Stimulated activated CD4-positive, alpha-beta T cell treated with anti-CD3 and anti-CD28 coated beads, Interleukin-4, amount 100 ng/mL, for 48 hours (primary cell): ENCODE measurements around the gene FBXO3.
"Not testable (repeated sequence)": the region's sequence is repeated elsewhere in the genome, so short reads cannot be mapped to it uniquely, and the experiment has no call there.

Source experiments
- DNase-seq, 2 donors: peaks; one replicate each; pipeline ENCODE4 v3.0.0-alpha.2; 2020; ENCODE audit warnings: low read depth in 2 of 2

The FBXO3 gene

GRCh38 chr11:33772300-33772699 lies 2.0 kb downstream of the FBXO3 start:
- no peak for DNase-seq

GRCh38 chr11:33770236-33770635 lies 4.1 kb downstream of the FBXO3 start:
- DNase-seq: no peak

DNA sequence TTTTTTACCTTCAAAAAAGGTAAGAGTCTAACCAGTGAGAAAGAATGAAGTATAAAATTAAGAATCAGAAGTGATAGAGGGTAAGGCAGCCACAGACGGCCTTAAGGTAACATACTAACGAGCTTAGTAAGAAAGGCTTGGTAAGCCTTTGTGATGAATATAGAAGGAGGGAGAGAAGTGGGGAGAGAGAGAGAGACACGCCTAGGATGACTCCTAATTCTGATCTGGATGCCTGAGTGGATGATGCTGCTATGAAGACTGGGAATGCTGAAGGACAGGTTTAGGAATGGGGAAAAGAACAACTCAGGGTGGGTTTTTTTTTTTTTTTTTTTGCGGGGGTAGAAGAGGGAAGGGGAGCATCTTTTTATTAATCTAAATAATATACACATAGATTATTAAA lies 4.8 kb downstream of the FBXO3 start:
- no peak for DNase-seq

- DNase-seq: no peak
These were observed 6.7 kb downstream of the FBXO3 start for GRCh38 chr11:33767624-33768023.

- DNase-seq: no peak
These were observed 8.2 kb downstream of the FBXO3 start for GRCh38 chr11:33766085-33766484.

DNA sequence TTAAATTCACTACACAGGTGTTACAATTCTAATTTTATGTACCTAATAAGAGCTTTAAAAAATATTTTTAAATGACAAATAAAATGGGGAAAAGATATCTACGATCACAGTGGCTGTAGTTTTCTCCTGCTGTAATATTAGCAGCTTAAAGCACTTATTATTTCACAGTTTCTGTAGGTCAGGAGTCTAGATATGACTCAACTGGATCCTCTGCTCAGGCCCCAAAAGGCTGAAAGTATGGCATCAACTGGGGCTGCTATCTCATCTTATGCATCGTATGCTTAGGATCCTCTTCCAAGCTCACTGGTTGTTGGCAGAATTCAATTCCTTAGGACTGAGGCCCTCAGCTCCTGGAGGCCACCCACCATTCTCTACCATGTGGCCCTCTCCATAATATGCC lies 12.8 kb downstream of the FBXO3 start:
- no peak for DNase-seq

DNA sequence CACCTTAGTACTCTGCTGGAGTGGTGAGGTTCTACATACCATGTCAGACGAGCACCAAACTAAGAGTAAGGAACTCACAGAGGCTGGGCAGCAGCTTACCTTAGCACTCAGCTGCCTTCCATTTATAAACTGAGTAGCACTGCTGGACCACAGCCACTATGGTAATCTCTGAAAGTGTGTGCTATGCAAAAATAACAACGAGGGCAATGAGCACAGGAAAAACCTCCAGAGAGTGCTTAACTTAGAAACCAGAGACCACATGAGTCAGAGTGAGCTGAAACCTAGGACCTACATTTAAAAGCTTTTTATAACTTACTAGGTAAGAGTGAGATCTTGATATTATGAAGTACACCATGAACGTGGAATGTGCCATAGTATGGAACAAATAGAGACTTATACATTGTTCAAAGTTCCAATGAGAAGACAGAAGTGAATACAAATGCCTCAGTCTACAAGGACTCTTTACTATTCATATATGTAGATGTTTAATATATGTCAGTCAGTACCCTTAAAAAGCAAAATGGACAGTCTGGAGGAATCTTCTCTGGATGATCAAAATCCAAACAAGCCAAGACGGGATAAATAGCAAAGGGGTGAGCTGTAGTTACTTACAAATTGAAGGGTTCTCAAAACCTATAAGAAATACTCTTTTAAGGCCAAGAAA lies 20.9 kb downstream of the FBXO3 start:
- no peak for DNase-seq

DNA sequence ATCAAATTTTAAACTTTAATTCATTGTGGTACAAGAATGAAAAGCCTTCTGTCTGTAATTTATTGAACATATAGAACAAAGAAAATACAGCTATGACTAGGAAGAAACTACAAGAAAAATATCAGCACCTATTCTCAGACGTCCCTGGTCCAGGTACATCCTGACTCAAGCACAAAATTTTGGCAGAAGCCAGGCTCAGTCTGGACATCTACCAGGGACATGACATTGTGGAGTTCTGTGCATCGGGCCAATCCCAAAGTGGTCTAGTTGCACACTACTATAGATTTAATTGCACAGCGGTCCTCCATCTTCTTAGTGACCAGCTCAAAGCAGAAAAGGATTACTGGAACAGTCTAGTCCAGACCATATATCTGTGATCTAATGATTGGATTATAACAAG lies 22.4 kb downstream of the FBXO3 start:
- DNase-seq: no peak

DNA sequence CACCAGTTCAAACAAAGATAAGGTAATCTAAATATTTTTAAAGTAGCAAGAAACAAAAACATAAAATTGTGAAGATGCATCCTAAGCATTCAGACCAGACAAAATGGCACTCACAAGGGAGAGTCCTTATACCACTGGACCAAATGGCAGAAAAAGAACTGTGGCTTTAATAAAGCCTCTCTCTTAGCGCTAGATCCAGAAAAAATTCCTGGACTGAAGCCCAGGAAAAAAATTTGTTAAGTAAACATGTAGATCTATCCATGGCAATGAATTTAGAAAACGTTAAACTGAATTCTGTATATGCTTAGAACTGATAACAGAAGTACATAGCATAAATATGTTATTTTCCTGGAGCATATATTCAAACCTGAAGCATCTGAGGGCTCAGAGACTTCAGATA lies 26.3 kb downstream of the FBXO3 start:
- no peak for DNase-seq

DNA sequence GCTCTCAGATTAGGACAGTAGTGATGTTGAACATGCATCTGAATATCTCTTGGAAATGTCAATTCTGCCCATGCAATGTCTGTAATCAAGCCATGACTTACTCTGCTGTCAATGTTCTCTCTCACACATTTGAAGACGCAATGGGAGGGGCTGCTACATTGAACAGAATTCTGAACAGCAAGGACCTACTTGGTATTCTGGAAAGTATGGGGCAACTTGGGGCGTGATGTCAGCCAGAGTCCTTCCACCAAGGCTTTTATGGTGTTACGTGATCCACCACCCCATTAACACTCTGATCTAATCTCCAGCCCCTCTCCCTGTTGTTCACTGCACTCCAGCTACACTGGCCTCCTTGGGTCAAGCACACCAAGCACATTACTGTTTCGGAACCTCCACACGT lies 31.0 kb downstream of the FBXO3 start:
- no peak for DNase-seq

DNA sequence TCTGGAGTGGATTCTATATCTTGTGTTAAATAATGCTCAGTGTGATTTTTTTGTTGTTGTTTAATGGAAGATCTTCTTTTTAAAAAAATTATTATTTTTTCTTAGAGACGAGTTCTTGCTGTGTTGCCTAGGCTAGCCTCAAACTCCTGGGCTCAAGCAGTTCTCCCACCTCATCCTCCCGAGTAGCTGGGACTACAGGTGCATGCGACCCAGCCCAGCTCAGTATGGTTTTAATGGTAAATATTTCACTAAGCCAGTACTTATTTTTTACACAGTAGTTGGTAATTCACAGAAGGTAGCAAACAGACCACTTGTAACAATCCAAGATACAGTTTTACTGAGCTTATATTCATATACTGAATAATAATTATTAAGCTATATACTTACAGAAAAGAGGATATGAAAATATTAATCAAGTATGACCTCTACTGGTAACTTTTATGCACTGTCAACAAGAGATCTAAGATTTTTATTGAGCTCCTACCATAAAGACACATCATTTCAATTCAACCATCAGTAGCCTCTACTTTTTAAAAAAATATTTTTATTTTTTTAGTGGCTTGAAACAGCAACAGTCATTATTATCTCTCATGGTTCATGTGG lies 32.0 kb downstream of the FBXO3 start:
- no peak for DNase-seq

DNA sequence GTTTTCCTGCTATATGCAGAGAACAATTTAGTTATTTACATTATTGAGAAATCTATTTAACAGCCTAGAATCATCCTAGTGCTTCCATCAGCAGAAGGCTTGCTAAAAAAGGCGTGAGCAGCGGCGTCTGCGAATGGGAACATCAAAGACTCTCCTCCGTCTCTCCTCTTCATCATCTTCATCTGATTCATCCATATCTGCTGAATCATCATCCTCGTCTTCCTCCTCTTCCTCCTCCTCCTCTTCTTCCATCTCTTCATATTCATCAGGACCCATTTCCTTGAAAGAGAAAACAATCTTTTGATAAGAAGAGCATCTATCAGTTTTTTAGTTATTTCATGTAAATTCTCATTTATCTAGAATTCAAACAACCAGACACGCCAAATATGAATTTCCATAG lies 32.5 kb downstream of the FBXO3 start:
- DNase-seq: no peak

DNA sequence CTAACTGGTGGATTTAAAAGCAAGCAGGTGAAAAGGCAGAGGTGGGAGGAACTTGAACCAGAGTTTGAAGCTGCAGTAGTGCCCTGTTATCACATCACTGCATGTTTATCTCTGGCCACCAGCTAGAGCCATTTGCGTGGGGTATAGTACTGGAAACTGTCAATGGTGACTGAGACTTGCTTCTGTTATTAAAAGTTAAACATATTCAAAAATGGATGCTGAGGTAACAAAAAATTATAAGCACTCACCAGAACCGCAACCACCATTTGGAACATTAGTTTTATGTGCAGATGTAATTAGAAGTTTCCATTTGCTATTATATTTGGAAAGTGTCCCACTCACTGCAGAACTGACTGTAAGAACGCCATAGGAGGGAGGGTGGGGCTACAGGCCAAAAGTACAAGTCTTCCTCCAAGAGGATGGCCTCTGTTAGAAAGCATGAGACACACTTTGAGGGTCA lies 36.9 kb downstream of the FBXO3 start:
- no peak for DNase-seq

GRCh38 chr11:33736148-33736812 lies 38.0 kb downstream of the FBXO3 start, which contains the start of gene CD59:
Gene CD59 (minus strand): TSS chr11:33736423. CDS start chr11:33722445, 13,978 bp downstream.
- DNase-seq: peak; percentile 90

- DNase-seq: no peak
These were observed 38.8 kb downstream of the FBXO3 start for GRCh38 chr11:33735271-33736147.

- DNase-seq: no peak
These were observed 39.7 kb downstream of the FBXO3 start for GRCh38 chr11:33734441-33735270.

- DNase-seq: no peak
These were observed 40.3 kb downstream of the FBXO3 start for GRCh38 chr11:33733980-33734379.

DNA sequence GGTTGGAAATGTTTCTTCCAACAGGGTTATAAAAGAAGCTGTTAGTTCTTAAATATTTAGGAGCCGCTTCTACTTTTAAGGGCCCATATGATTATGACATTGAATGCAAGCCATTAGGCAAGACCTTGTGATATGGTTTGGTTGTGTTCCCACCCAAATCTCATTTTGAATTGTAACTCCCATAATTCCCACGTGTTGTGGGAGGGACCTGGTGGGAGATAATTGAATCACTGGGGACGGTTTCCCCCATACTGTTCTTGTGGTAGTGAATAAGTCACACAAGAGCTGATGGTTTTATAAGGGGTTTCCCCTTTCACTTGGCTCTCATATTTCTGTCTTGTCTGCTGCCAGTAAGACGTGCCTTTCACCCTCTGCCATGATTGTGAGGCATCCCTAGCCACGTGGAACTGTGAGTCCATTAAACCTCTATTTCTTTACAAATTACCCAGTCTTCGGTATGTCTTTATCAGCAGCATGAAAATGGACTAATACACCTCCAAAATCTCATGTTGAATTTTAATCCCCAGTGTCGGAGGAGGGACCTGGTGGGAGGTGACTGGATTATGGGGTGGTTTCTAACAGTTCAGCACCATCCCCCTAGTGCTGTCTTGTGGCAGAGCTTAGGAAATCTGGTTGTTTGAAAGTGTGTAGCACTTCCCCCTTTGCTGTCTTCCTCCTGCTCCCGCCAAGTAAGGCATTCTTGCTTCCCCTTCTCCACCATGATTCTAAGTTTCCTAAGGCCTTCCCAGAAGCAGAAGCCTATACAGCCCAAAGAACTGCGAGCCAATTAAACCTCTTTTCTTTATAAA lies 42.4 kb downstream of the FBXO3 start:
- peak in 1 of 2 donors; percentile 35 for DNase-seq

DNA sequence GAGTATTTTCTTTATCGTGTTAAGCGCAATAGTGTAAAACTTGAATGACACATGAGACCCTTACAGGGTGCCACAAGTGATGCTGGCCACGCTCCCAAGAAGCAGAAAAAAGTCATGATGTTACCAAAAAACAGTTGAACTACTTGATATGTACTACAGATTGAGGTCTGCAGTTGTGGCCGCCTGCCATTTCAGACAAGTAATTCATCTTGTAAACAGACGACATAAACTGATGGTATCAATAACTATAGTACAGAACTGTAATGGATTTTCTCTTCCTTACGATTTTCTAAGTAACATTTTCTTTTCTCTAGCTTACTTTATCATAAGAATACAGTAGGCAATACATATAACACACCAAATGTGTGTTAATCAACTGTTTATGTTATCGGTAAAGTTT lies 43.6 kb downstream of the FBXO3 start:
- DNase-seq: no peak

GRCh38 chr11:33729072-33729664 lies 45.2 kb downstream of the FBXO3 start:
- not testable (repeated sequence) for DNase-seq
